Measurements from ENCODE around the gene XCL2.

DNA sequence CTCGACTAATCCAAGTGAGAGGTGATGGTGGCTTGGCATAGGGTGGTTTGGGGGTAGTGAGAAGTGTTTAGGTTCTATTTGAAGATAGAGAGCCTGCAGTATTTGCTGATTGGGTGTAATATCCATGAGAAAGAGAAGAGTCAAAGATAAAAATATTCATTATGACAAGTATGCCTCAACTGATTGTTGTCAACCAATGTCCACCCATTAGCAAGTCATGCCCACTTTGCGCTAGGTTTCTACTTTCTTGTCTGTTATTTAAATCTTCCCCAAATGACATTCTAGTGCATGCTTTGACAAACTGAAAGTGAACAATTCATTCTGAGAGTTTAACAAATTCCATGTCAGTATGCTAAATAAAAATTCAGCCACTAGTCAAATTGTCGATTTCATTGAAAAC lies 28.8 kb upstream of the XCL2 start:
- TF ChIP-seq, protein P1, sequence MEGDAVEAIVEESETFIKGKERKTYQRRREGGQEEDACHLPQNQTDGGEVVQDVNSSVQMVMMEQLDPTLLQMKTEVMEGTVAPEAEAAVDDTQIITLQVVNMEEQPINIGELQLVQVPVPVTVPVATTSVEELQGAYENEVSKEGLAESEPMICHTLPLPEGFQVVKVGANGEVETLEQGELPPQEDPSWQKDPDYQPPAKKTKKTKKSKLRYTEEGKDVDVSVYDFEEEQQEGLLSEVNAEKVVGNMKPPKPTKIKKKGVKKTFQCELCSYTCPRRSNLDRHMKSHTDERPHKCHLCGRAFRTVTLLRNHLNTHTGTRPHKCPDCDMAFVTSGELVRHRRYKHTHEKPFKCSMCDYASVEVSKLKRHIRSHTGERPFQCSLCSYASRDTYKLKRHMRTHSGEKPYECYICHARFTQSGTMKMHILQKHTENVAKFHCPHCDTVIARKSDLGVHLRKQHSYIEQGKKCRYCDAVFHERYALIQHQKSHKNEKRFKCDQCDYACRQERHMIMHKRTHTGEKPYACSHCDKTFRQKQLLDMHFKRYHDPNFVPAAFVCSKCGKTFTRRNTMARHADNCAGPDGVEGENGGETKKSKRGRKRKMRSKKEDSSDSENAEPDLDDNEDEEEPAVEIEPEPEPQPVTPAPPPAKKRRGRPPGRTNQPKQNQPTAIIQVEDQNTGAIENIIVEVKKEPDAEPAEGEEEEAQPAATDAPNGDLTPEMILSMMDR (IDR thresholded peaks at IDR 0.05; ENCODE audit: low read depth, low read length, missing input control) = no peak
- no peak for TF ChIP-seq FOXA2 (IDR thresholded peaks at IDR 0.05)
- no peak for TF ChIP-seq HNF4A (conservative IDR thresholded peaks at IDR 0.05)
- TF ChIP-seq, protein P2, sequence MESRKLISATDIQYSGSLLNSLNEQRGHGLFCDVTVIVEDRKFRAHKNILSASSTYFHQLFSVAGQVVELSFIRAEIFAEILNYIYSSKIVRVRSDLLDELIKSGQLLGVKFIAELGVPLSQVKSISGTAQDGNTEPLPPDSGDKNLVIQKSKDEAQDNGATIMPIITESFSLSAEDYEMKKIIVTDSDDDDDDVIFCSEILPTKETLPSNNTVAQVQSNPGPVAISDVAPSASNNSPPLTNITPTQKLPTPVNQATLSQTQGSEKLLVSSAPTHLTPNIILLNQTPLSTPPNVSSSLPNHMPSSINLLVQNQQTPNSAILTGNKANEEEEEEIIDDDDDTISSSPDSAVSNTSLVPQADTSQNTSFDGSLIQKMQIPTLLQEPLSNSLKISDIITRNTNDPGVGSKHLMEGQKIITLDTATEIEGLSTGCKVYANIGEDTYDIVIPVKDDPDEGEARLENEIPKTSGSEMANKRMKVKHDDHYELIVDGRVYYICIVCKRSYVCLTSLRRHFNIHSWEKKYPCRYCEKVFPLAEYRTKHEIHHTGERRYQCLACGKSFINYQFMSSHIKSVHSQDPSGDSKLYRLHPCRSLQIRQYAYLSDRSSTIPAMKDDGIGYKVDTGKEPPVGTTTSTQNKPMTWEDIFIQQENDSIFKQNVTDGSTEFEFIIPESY (IDR thresholded peaks at IDR 0.05) = no peak
- TF ChIP-seq, protein P3, sequence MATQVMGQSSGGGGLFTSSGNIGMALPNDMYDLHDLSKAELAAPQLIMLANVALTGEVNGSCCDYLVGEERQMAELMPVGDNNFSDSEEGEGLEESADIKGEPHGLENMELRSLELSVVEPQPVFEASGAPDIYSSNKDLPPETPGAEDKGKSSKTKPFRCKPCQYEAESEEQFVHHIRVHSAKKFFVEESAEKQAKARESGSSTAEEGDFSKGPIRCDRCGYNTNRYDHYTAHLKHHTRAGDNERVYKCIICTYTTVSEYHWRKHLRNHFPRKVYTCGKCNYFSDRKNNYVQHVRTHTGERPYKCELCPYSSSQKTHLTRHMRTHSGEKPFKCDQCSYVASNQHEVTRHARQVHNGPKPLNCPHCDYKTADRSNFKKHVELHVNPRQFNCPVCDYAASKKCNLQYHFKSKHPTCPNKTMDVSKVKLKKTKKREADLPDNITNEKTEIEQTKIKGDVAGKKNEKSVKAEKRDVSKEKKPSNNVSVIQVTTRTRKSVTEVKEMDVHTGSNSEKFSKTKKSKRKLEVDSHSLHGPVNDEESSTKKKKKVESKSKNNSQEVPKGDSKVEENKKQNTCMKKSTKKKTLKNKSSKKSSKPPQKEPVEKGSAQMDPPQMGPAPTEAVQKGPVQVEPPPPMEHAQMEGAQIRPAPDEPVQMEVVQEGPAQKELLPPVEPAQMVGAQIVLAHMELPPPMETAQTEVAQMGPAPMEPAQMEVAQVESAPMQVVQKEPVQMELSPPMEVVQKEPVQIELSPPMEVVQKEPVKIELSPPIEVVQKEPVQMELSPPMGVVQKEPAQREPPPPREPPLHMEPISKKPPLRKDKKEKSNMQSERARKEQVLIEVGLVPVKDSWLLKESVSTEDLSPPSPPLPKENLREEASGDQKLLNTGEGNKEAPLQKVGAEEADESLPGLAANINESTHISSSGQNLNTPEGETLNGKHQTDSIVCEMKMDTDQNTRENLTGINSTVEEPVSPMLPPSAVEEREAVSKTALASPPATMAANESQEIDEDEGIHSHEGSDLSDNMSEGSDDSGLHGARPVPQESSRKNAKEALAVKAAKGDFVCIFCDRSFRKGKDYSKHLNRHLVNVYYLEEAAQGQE (IDR thresholded peaks at IDR 0.05) = no peak
- TF ChIP-seq EGR1 (IDR thresholded peaks at IDR 0.05; ENCODE audit: low read depth in 2 of 2) = no peak
- no peak for TF ChIP-seq RAD21 (IDR thresholded peaks at IDR 0.05)
- no peak for TF ChIP-seq TAF1 (conservative IDR thresholded peaks at IDR 0.05)
- TF ChIP-seq YY1 (IDR thresholded peaks at IDR 0.05) = no peak
- no peak for TF ChIP-seq GABPA (IDR thresholded peaks at IDR 0.05 in 1 of 2, conservative IDR thresholded peaks at IDR 0.05 in 1 of 2)
- TF ChIP-seq RXRA (IDR thresholded peaks at IDR 0.05) = no peak
- TF ChIP-seq JUND (IDR thresholded peaks at IDR 0.05) = no peak
- TF ChIP-seq, protein P4, sequence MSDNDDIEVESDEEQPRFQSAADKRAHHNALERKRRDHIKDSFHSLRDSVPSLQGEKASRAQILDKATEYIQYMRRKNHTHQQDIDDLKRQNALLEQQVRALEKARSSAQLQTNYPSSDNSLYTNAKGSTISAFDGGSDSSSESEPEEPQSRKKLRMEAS (IDR thresholded peaks at IDR 0.05) = no peak
- TF ChIP-seq, protein P5, sequence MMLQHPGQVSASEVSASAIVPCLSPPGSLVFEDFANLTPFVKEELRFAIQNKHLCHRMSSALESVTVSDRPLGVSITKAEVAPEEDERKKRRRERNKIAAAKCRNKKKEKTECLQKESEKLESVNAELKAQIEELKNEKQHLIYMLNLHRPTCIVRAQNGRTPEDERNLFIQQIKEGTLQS (IDR thresholded peaks at IDR 0.05) = no peak
